GM12874 (cell line): ENCODE data around the gene FIGLA.

Source experiments
- TF ChIP-seq, protein P1 (sequence below): IDR thresholded peaks from 2 replicates; pipeline ENCODE4 v1.5.1; 2011; ENCODE audit warnings: low read depth, mild to moderate bottlenecking, control low read depth, low read length, moderate library complexity; ENCODE audit not compliant: insufficient read depth

The FIGLA gene, protein sequence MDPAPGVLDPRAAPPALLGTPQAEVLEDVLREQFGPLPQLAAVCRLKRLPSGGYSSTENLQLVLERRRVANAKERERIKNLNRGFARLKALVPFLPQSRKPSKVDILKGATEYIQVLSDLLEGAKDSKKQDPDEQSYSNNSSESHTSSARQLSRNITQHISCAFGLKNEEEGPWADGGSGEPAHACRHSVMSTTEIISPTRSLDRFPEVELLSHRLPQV

DNA sequence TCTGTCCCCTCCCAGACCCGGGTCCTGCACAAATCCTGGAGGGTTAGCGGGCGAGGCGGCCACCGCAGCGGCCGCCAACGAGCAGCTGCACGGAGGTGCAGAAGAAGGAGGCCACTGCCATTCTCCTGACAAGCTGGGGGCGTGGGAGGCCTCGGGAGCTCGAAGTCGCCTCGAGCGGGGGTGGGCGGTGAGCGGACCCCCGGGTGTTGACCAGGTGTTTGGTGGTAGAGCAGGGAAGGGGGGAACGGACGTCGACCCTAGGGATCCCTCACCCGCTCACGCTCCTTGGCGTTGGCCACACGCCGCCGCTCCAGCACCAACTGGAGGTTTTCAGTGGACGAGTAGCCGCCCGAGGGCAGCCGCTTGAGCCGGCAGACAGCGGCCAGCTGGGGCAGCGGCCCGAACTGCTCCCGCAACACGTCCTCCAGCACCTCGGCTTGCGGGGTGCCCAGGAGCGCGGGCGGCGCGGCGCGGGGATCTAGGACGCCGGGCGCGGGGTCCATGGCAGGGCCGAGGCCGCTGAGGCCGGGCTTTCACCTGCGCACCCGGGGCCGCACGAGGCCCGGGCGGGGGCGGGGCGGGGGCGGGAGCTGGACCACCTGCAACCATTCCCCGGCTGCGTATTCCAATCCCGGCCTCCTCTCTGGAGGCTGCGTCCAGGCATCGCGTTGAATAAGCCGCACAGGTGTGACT is at the start of gene FIGLA:
TSS of gene FIGLA (minus strand) at position 508 of the 693 bp plus-strand sequence. CDS start at position 503, 5 bp downstream.
- TF ChIP-seq, protein P1, sequence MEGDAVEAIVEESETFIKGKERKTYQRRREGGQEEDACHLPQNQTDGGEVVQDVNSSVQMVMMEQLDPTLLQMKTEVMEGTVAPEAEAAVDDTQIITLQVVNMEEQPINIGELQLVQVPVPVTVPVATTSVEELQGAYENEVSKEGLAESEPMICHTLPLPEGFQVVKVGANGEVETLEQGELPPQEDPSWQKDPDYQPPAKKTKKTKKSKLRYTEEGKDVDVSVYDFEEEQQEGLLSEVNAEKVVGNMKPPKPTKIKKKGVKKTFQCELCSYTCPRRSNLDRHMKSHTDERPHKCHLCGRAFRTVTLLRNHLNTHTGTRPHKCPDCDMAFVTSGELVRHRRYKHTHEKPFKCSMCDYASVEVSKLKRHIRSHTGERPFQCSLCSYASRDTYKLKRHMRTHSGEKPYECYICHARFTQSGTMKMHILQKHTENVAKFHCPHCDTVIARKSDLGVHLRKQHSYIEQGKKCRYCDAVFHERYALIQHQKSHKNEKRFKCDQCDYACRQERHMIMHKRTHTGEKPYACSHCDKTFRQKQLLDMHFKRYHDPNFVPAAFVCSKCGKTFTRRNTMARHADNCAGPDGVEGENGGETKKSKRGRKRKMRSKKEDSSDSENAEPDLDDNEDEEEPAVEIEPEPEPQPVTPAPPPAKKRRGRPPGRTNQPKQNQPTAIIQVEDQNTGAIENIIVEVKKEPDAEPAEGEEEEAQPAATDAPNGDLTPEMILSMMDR: no peak

DNA sequence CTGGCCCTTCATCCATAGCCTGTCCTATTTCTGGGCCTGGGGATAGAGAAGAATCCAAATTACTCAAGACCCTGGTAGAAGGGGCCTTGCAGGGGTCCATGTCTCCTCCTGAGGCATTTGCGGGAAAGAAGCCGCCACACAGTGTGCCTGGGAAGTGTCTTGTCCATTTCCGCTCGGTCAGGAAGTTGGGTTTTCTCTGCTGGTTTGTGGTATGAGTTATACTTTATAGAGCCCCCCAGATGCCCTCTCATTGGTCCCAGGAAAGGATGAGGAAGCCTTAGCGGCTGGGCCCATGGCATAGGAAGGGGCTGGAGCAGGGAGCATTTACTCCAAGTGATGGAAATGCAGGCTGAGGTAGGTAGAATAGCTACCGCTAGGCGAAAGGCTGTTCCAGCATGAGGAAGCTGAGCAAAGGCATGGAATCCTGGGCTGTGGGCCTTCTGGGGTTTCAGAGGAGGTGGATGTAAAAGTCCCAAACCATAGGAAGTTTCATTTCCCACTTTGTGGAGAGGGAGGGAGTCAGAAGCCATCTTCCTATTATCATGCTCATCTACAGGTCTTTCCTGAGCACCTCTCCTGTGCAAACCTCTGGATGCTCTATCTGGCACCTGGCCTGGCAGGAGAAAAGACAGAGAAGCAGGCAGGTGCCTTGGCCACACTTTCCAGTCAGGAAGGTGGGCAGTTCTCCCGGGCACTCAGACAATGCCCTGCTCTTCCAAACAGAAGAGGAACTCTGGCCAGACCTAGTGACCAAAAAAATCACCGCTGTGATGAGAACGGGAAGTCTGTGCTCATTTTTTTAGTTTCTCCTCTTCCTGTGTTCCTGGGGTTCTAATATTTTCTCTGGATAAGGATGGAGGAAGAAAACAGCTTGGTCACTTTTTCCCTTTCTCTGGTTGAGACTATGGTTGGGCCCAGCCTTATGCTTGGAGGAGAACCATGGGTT is 47.8 kb upstream of the FIGLA start:
- TF ChIP-seq, protein P1: no peak

DNA sequence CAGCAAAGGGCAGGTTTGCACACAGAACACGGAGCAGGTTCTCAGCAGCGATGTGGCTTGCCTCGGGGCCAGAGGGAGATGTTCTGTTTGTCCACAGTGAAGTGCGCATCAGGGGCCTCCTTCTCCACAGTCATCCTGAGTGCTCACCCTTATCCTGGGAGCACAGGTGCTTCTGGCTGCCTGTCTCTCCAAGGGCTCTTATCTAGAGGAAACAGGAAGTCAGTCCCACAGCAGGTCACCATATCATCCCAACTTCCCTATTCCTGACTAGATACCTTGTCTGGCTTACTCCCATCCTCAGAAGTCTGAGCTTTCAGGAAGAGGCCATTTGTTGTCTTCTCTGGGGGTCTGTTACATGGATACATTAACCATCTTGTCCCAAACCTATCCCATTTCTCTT is 45.2 kb upstream of the FIGLA start, which contains the start of gene CD207:
TSS of gene CD207 (minus strand) at position 174 of the 400 bp plus-strand sequence. CDS start at position 134, 40 bp downstream.
- TF ChIP-seq, protein P1: no peak

DNA sequence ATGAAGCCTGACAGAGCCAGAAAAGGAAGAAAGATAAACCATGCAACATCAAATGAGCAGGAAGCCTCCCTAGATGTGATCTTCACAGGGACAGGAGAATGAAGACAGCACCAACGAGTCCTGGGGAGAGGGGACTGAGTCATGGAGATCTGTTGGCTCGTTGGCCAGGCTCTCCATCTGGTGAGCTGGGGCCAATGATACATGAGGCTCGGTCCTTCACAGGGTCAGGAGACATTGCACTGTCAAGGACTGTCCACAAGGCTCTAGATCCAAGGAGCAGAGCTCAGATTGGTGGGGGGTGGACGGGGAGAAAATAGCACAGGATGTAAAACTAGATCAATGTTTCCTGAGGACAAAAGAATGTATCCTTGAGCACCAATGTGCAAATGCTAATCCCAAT is 44.4 kb upstream of the FIGLA start:
- TF ChIP-seq, protein P1: no peak

DNA sequence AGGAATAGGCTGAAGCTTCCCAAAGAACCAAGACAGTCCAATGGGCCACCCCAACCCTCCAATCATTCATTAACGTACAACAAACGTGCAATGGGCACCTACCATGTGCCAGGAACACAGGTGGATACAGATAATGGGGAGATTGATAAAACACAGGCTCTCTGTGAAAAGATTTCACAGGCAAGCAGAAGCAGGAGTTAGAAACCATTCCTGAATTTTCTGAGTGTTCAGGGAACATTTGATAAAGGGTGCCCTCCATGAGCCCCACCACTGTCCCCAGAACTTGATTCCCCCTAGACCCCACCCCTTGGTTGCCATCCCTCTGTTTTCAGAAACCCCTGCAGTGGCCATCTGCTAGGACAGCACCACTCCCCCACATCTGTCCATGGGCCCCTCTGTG is 43.7 kb upstream of the FIGLA start:
- TF ChIP-seq, protein P1: no peak

DNA sequence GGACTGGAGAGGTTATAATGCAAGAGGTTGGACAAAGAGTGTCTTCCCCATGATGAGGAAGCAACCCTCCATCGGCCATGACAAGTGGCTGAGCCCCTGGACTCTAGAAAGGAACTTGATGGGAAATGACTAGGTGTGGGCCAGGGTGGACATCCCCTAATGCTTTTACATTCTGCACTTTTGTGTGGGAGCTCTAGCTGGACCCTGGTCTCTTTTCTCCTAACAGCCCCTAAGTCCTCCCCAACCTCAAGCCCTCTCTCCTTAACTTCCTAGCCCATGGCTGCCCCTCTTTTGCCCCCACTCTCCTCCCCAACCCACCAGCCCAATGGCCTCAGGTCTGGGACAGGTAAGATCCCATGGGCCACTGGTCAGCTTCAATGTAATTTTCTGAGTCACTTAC is 42.8 kb upstream of the FIGLA start:
- TF ChIP-seq, protein P1: no peak

DNA sequence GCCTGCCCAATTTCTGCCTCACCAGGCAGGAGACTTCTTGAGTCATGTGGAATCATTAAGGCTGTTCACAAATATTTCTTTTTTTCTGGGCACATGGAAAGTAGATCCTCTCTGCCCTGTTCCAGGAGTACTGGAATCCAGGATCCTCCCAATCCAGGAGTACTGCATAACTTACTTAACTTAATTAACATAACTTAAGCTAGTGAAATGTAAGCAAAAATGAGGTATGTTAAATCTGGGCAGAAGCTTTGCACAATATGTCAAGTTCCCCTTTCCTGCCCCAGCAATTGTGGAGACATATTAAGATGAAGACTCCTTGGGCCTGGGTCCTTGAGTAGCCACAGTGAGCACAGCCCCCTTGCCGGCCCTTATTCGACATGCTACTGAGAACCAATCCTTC is 41.9 kb upstream of the FIGLA start:
- TF ChIP-seq, protein P1: no peak
